ACC112 (cell line): ENCODE measurements around the gene PLA2R1.

Experiments
- H2AFZ ChIP-seq: fragments of 200-600 bp; sonication (generic); one replicate; pipeline ENCODE4 v1.6.0; 2017; ENCODE audit warnings: antibody characterized with exemption, low read length; ENCODE audit not compliant: unreplicated experiment
- H3K27ac ChIP-seq: fragments of 200-600 bp; sonication (generic); 2 replicates; pipeline ENCODE4 v1.5.1; 2014; ENCODE audit warnings: low read depth, mild to moderate bottlenecking, antibody characterized with exemption, low read length, moderate library complexity
- H3K27me3 ChIP-seq: fragments of 200-600 bp; sonication (generic); 2 replicates; pipeline ENCODE4 v1.6.1; 2014; ENCODE audit warnings: mild to moderate bottlenecking, antibody characterized with exemption, low read length, moderate library complexity, mixed read lengths; ENCODE audit not compliant: insufficient read depth
- H3K36me3 ChIP-seq: fragments of 200-600 bp; sonication (generic); 2 replicates; pipeline ENCODE4 v1.6.1; 2016; ENCODE audit warnings: mild to moderate bottlenecking, antibody characterized with exemption, low read length, moderate library complexity, mixed read lengths; ENCODE audit not compliant: insufficient read depth
- H3K4me1 ChIP-seq: fragments of 200-600 bp; sonication (generic); one replicate; pipeline ENCODE4 v1.6.1; 2016; ENCODE audit warnings: low read length, mixed read lengths; ENCODE audit not compliant: insufficient read depth, unreplicated experiment, control insufficient read depth
- H3K4me3 ChIP-seq: fragments of 200-600 bp; sonication (generic); 2 replicates; pipeline ENCODE4 v1.5.1; 2014; ENCODE audit warnings: mild to moderate bottlenecking, low read depth, low read length
- H3K79me2 ChIP-seq: fragments of 200-600 bp; sonication (generic); one replicate; pipeline ENCODE4 v1.6.0; 2016; ENCODE audit warnings: low read length; ENCODE audit not compliant: control insufficient read depth, unreplicated experiment, insufficient read depth

Gene PLA2R1

DNA sequence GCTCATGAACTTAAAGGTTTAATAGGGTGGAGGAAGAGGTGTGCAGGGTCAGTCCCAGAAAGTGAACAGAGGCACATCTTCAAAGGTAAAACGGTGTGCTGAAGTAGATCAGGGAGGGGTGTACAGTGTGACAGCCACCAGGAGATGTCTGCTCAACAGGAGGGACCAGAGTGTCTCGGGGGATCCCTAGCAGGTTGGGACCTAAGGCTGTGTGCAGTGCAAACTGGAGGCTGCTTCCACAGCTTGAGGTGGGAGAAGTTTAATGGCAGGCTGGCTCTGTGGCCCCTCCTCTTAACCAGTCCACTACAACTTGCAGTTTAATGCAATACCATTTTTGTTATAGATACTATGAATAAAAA, 33.2 kb downstream of the PLA2R1 start:
- H3K36me3 ChIP-seq: peaks cover 15% of the 10 kb centered on the region
- no peaks in the 10 kb centered on the region for H3K27me3 ChIP-seq
- H3K4me1 ChIP-seq: peaks cover 23% of the 10 kb centered on the region
- no peak overlapping the region for H3K27ac ChIP-seq
- no peak overlapping the region for H2AFZ ChIP-seq
- H3K4me3 ChIP-seq: no peak overlapping the region
- no peaks in the 10 kb centered on the region for H3K79me2 ChIP-seq

DNA sequence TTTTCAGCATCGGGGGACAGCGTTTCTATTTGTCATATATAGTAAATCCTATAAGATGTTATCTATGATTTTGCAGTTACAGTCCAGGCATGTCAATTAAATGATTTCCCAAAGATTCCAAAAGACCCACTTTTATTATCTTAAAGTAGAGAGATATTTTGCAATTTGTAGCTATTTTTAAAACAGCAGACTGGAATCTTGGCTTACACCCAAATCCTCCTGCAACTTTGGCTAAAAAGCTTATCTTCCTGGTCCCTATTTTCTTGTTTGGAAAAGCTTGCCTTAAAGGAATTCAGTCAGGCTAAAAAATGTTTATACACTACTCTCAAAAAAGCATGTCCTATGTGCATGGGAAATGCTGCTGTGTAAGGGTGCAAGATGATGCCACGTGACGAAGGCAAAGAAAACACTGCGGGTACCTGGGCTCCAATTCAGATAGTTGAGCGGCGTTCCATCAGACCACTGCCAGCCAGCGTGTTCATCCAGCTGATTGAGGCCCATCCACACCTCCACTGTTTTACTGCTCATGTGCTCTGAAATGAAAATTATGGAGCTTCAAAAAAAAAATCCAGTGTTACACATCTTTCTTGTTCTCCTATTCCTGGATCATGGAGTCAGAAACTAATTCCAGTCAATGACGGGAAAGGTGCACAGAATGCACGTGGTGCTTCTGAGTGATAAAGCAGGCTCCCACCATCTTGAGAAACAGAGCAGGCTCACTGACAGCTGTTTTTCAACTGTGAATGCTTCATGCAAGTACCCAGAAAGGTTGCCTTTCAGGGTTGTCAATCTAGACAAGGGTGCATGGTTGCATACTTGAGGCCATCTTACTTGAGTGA, 33.8 kb downstream of the PLA2R1 start:
- no peaks in the 10 kb centered on the region for H3K79me2 ChIP-seq
- H3K4me1 ChIP-seq: peaks cover 19% of the 10 kb centered on the region
- H2AFZ ChIP-seq: no peak overlapping the region
- no peak overlapping the region for H3K27ac ChIP-seq
- peaks cover 17% of the 10 kb centered on the region for H3K36me3 ChIP-seq
- no peaks in the 10 kb centered on the region for H3K27me3 ChIP-seq
- H3K4me3 ChIP-seq: no peak overlapping the region

DNA sequence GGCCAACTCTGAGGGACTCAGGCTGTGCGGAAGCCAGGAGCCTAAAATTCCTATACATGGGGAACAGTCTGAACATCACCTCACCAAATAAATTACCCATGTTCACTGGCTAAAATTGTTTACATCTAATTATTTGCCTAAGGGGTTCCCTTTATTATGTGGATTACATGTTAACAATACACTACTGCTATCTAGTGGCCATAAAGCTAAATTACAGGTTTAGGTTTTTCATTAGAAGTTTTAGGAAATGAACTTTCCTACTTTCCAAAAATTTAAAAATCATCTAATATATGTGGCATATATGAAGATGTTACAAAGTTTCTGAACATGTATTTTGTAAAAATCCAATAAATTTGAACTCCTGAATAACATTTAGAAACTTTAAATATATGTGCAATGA, 40.3 kb downstream of the PLA2R1 start:
- no peak overlapping the region for H2AFZ ChIP-seq
- H3K36me3 ChIP-seq: peaks cover 34% of the 10 kb centered on the region

DNA sequence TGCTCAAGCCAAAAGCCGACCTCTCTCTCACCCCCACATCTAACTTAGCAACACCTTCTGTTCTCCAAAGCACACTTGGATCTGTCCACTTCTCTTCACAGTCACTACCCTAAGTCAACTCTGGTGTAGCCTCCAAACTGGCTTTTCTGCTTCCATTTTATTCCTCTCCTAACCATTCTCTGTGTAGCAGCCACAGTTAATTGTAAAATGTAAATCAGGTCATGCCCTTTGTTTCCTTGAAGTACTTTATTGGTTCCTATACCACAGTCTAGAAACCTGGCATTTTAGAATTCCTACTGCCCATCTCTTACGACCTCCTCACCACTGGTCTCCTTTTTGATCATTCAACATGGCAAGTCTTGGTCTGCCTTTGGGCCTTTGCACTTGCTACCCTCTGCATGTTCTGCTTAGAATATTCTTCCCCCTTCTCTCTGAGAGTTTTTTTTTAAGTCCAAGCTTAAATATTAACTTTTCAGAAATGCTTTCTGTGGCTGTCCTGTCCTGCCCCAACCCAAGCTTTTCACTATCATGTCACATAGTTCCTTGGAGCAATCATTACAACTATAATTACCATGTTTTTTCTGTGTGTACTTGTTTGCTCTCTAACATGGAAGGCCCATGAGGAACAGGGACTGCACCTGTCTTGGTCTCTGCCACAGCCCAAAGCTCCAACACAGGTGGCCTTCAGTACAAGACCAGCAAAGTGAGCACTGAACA, 42.9 kb downstream of the PLA2R1 start:
- Histone ChIP-seq H3K36me3 (peaks cover 22% of the 10 kb centered on the region), H2AFZ (no peak overlapping the region), H3K4me1 (no peaks in the 10 kb centered on the region), H3K27ac (no peak overlapping the region), H3K4me3 (no peak overlapping the region), H3K79me2 (no peaks in the 10 kb centered on the region), H3K27me3 (no peaks in the 10 kb centered on the region)

More for the DNA sequence above, 40.3 kb downstream of the PLA2R1 start:
- no peaks in the 10 kb centered on the region for H3K79me2 ChIP-seq
- H3K27ac ChIP-seq: no peak overlapping the region
- H3K27me3 ChIP-seq: no peaks in the 10 kb centered on the region
- H3K4me3 ChIP-seq: no peak overlapping the region
- H3K4me1 ChIP-seq: no peaks in the 10 kb centered on the region

DNA sequence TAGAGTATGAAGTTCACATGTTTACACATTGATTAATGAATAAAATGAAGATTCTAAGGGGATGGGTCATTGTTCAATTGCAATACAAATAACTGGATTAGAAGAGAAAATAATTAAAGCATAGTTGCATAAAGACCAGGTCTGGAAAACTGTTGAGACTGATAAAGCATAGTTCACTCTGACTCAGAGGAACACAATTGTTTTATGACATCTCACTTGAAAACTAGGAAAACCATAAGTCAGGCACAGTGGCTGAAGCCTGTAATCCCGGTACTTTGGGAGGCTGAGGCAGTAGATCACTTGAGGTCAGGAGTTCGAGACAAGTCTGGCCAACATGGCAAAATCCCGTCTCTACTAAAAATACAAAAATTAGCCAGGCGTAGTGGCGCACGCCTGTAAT, 46.7 kb downstream of the PLA2R1 start:
- H3K27me3 ChIP-seq: no peaks in the 10 kb centered on the region
- H3K4me3 ChIP-seq: no peak overlapping the region
- H3K27ac ChIP-seq: no peak overlapping the region
- H3K79me2 ChIP-seq: no peaks in the 10 kb centered on the region
- no peaks in the 10 kb centered on the region; the same call in 1 of the 2 replicates for H3K36me3 ChIP-seq
- H3K4me1 ChIP-seq: no peaks in the 10 kb centered on the region
- no peak overlapping the region for H2AFZ ChIP-seq

DNA sequence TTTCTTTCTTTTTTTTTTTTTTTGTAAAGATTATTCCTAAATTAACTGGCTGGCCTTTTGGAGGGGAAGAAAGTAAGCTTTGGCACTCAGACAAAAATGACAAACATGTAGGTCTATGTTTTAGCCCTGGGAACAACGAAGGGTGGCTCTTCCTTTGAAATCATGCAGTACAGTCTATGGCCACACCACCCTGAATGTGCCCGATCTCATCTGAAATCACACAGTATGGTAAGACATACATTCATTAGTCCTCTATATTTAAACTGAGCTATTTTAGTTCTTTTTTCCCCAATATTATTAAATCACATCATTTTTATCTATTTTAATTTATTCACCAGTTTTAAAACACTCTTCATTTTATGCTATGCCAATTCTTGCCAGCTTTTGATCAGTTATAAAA, 48.2 kb downstream of the PLA2R1 start:
- Histone ChIP-seq H3K27ac (no peak overlapping the region), H3K79me2 (no peaks in the 10 kb centered on the region), H2AFZ (no peak overlapping the region), H3K4me3 (no peak overlapping the region), H3K27me3 (no peaks in the 10 kb centered on the region), H3K36me3 (no peaks in the 10 kb centered on the region), H3K4me1 (no peaks in the 10 kb centered on the region)

DNA sequence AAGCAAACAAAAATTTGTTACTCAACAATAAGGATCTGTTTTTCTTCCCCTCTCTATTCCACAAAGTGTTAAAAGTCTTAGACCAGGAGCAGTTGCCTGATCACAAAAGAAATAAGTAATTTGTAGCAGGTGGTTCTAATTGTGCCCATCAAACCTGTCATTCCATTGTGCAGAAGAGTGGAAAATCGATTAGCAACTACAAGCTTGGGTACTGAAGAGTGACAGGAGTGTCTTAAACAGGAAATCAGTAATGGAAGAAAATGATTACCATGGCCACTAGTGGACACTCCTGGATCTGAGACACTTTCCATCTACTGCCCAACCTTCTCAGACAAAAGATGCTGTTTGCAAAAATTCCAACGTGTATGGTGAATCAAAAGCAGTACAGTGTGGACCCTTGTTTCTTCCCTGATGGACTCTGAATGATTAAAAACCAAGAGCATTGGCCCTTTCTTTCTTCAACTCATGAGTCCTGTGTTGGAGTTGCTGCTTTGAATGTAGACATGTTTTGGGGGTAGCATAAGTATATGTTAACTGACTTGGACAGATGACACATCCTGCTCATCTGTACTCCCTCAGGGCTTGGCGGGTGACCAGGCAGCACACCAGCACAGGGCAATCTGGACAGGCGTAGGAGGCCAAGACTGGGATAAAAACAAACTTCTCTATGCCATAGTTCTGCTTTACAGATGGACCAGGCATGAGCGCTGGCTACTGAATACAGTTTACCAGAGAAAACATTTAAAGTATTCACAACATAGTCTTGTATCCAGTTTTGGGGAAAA, 51.9 kb downstream of the PLA2R1 start:
- Histone ChIP-seq H3K79me2 (no peaks in the 10 kb centered on the region), H3K27ac (no peak overlapping the region), H3K4me1 (no peaks in the 10 kb centered on the region), H3K4me3 (no peak overlapping the region), H3K36me3 (no peaks in the 10 kb centered on the region), H2AFZ (no peak overlapping the region), H3K27me3 (no peaks in the 10 kb centered on the region)

DNA sequence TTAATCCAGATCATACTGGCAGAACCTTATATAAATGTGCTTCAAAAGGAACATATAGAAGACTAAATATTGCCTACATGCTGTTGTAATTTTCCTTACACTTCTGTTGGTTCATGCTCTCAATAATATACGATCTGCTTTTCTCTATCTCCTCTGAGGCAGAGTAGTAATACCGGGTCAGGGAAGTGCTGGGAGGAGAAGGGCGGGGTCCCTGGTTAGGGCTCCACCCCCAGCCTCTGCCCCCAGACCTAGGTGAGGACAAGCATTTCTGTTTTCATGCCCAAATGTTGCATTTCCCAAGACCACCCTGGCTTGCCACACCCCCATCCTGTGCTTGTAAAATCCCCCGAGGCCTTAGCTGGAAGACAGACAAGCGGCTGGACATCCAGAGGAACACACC, 55.3 kb downstream of the PLA2R1 start:
- H3K36me3 ChIP-seq: peaks cover 10% of the 10 kb centered on the region; the same call in 1 of the 2 replicates
- H3K4me1 ChIP-seq: no peaks in the 10 kb centered on the region
- no peak overlapping the region for H3K4me3 ChIP-seq
- no peak overlapping the region for H3K27ac ChIP-seq
- no peaks in the 10 kb centered on the region for H3K79me2 ChIP-seq
- no peaks in the 10 kb centered on the region for H3K27me3 ChIP-seq
- no peak overlapping the region for H2AFZ ChIP-seq

DNA sequence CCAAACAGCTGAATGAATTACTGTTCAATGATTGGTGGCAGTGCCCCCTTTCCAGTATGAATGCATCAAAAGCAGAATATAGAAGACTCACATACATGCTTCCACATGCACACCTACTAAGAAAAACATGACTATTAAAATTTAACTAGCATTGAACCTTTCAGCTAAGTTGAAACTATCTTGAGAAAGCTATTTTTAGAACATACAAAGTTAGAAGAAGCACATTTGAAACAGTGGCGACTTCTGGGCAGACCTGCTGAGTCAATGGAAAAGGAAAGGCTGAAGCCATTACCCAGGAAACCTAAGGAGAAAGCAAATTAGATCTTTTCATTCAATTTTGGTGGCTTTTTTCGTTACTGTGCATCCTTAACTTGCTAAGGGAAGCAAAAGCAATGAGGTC, 55.9 kb downstream of the PLA2R1 start:
- H3K79me2 ChIP-seq: no peaks in the 10 kb centered on the region
- H3K27me3 ChIP-seq: no peaks in the 10 kb centered on the region
- H3K27ac ChIP-seq: no peak overlapping the region
- H3K4me1 ChIP-seq: no peaks in the 10 kb centered on the region
- no peak overlapping the region for H2AFZ ChIP-seq
- no peak overlapping the region for H3K4me3 ChIP-seq
- peaks cover 10% of the 10 kb centered on the region; the same call in 1 of the 2 replicates for H3K36me3 ChIP-seq

DNA sequence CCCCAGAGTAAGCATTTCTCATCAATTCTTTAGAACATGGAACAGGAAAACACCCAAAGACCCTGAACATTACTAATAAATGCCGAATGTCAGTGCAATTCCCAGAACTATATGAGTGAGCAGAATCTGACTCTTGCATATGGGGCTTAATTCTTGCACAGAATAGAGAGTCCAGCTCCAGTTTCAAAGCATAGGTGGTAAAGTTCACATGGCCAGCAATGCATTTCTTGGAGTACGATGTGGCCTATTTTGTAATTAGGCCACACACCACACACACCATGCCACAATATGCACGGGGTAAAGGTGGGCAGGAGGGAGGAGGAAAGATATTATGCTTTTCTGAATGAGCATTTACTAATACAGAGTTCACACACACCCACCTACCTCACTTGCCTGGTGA, 56.5 kb downstream of the PLA2R1 start:
- Histone ChIP-seq H3K36me3 (peaks cover 16% of the 10 kb centered on the region), H3K27me3 (no peaks in the 10 kb centered on the region), H3K79me2 (no peaks in the 10 kb centered on the region), H3K4me3 (no peak overlapping the region), H3K4me1 (no peaks in the 10 kb centered on the region), H3K27ac (no peak overlapping the region), H2AFZ (no peak overlapping the region)
